ENCODE results near the gene ZNF677.
A peak's percentile ranks its signal among the peaks of the same experiment; 100 is the strongest.
"Not testable (repeated sequence)": the region's sequence is repeated elsewhere in the genome, so short reads cannot be mapped to it uniquely, and the experiment has no call there.

The ZNF677 gene

DNA sequence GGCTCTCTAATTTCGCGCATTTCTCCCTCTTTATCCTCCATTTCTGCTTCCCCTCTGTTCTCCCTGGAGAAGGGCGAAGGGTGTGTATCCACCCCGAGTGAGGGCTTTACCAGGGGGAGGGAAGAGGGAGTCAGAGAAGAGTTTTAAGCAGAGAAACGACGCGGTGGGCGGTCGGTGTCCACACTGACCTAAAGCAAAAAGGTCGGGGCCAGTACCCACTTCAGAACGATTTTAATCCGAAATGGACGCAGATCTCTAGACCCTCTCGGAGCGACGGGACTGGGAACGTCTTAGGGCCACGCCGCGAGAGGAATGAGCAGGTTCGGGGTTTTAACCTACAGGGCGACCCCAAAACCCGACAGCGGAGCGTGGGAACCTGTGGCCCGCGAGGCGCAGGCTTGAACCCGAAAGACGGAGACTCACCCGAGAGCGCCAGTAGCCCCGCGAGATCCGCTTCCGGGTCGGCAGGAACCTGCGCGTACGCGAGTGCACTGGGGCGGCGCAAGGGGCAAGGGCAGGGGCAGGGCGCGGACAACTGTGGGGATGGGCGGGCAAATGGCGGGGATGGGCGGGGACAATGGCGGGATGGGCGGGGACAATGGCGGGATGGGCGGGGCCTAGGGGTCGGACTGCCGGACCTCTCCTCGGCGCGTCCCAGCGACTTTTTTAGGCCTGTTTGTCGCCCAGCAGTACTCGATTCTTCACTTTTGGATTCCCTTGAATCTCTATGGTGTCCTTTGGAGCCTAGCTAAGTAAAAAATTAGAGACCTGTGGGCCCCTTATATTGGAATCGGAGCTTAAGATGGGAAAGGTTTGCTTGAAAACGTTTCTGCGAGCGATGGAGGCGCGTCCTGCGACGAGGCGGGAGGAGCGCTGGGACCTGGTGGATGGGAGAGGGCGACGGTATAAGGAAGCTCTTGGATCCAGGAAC, at the start of gene ZNF677 (continued):
- TF ChIP-seq ZNF16 (tag by site-specific recombination; IDR thresholded peaks at IDR 0.05; ENCODE audit: low read depth) (no peak), ZNF555 (tag by site-specific recombination; conservative IDR thresholded peaks at IDR 0.05) (no peak), ZBTB17 (tag by site-specific recombination; IDR thresholded peaks at IDR 0.05) (no peak), ZNF174 (tag by site-specific recombination; IDR thresholded peaks at IDR 0.05) (no peak), ZNF701 (tag by site-specific recombination; IDR thresholded peaks at IDR 0.05) (no peak), ZNF560 (tag by site-specific recombination; IDR thresholded peaks at IDR 0.05; ENCODE audit: borderline replicate concordance) (no peak), GFI1B (tag by site-specific recombination; IDR thresholded peaks at IDR 0.05) (no peak), ZNF433 (tag by site-specific recombination; IDR thresholded peaks at IDR 0.05; ENCODE audit: low read depth) (no peak), ZNF48 (tag by site-specific recombination; IDR thresholded peaks at IDR 0.05) (no peak), ZNF585B (tag by site-specific recombination; IDR thresholded peaks at IDR 0.05) (no peak), ZNF76 (tag by site-specific recombination; IDR thresholded peaks at IDR 0.05; ENCODE audit: borderline replicate concordance, low read depth) (no peak; the same call in 1 of the 2 replicates), ZFP3 (tag by site-specific recombination; IDR thresholded peaks at IDR 0.05; ENCODE audit: low read depth) (no peak), MYNN (tag by site-specific recombination; IDR thresholded peaks at IDR 0.05; ENCODE audit: borderline replicate concordance) (no peak), ZXDB (tag by site-specific recombination; IDR thresholded peaks at IDR 0.05) (peak; percentile 96), ZNF610 (tag by site-specific recombination; IDR thresholded peaks at IDR 0.05; ENCODE audit: borderline replicate concordance) (no peak), ZNF133 (tag by site-specific recombination; IDR thresholded peaks at IDR 0.05) (no peak)
- TF ChIP-seq, protein P1, sequence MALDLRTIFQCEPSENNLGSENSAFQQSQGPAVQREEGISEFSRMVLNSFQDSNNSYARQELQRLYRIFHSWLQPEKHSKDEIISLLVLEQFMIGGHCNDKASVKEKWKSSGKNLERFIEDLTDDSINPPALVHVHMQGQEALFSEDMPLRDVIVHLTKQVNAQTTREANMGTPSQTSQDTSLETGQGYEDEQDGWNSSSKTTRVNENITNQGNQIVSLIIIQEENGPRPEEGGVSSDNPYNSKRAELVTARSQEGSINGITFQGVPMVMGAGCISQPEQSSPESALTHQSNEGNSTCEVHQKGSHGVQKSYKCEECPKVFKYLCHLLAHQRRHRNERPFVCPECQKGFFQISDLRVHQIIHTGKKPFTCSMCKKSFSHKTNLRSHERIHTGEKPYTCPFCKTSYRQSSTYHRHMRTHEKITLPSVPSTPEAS (tag by site-specific recombination; IDR thresholded peaks at IDR 0.05), result no peak

DNA sequence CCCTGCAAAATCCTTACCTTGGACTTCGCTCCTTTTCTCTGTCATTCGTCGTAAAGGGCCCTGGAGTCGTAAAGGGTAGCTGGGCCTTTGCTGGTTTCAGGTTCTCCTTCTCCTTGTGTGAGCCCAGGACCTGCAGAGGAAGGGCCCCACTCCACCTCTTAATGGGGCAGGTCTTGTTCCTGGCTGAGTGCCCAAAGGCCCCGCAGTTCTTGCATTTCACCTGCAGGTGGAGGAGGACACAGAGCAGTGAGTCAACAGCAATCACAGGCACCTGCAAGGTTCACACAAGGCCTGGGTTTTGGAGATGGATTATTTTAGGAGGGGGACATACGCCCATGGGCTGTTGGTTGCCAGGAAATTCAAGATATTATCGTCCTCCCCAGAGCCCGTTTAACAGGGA, 46.7 kb upstream of the ZNF677 start:
- H3K9me3 ChIP-seq (ENCODE audit: control insufficient read depth, insufficient read depth, low read depth, low read length); H3K36me3 ChIP-seq (ENCODE audit: control insufficient read depth in 2 of 2, insufficient read depth in 1 of 2, low read length in 2 of 2); POLR2A ChIA-PET; H3K4me3 ChIP-seq (ENCODE audit: low read depth, low read length); H3K4me1 ChIP-seq (ENCODE audit: control insufficient read depth, insufficient read depth, low read length); H3K27ac ChIP-seq (ENCODE audit: extremely low read depth, low read depth, low read length); CTCF ChIA-PET: not testable (repeated sequence)

GRCh38 chr19:53294786-53295441, 40.2 kb upstream of the ZNF677 start:
- Histone ChIP-seq H3K36me3 (ENCODE audit: control insufficient read depth in 2 of 2, insufficient read depth in 1 of 2, low read length in 2 of 2) (no peaks in the 10 kb centered on the region), H3K4me3 (ENCODE audit: low read depth, low read length) (no peak overlapping the region), H3K4me1 (ENCODE audit: control insufficient read depth, insufficient read depth, low read length) (no peaks in the 10 kb centered on the region), H3K27ac (ENCODE audit: extremely low read depth, low read depth, low read length) (no peak overlapping the region), H3K9me3 (ENCODE audit: control insufficient read depth, insufficient read depth, low read depth, low read length) (no peaks in the 10 kb centered on the region; the same call in 1 of the 2 replicates)
- TF ChIP-seq ZNF169 (tag by site-specific recombination; IDR thresholded peaks at IDR 0.05), result no peak
- TF ChIP-seq, protein P2, sequence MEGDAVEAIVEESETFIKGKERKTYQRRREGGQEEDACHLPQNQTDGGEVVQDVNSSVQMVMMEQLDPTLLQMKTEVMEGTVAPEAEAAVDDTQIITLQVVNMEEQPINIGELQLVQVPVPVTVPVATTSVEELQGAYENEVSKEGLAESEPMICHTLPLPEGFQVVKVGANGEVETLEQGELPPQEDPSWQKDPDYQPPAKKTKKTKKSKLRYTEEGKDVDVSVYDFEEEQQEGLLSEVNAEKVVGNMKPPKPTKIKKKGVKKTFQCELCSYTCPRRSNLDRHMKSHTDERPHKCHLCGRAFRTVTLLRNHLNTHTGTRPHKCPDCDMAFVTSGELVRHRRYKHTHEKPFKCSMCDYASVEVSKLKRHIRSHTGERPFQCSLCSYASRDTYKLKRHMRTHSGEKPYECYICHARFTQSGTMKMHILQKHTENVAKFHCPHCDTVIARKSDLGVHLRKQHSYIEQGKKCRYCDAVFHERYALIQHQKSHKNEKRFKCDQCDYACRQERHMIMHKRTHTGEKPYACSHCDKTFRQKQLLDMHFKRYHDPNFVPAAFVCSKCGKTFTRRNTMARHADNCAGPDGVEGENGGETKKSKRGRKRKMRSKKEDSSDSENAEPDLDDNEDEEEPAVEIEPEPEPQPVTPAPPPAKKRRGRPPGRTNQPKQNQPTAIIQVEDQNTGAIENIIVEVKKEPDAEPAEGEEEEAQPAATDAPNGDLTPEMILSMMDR (tag by site-specific recombination; IDR thresholded peaks at IDR 0.05), result no peak
- peak; percentile 97; the same call in 1 of the 2 replicates for TF ChIP-seq TRIM28 (IDR thresholded peaks at IDR 0.05; ENCODE audit: borderline replicate concordance, low read length)
- TF ChIP-seq PBX3 (CRISPR knock-in tag; IDR thresholded peaks at IDR 0.05), result no peak
- TF ChIP-seq SETDB1 (IDR thresholded peaks at IDR 0.05; ENCODE audit: insufficient read length, low read length), result peak; percentile 99
- TF ChIP-seq ZNF146 (tag by site-specific recombination; IDR thresholded peaks at IDR 0.05), result no peak
- ChIA-PET CTCF (no interaction called here), POLR2A (no interaction called here)

All from HEK293 (cell line).